Trophoblast cell (in vitro differentiated cells and primary cell): Measurements from ENCODE around the gene HOXA1.

ENCODE experiments used
- DNase-seq, 2 donors: peaks; one replicate each; pipeline ENCODE4 v3.0.0-alpha.2; 2016
- H2AFZ ChIP-seq: 2 replicates; pipeline ENCODE4 v1.6.1; 2013; ENCODE audit warnings: low read length, moderate library complexity, mild to moderate bottlenecking; ENCODE audit not compliant: insufficient read depth, poor library complexity
- H2AK5ac ChIP-seq: 2 replicates; pipeline ENCODE4 v1.6.1; 2013; ENCODE audit warnings: mild to moderate bottlenecking, low read length
- H2BK120ac ChIP-seq: 2 replicates; pipeline ENCODE4 v1.6.1; 2013; ENCODE audit warnings: low read length, mild to moderate bottlenecking, moderate library complexity; ENCODE audit not compliant: insufficient read depth, poor library complexity
- H2BK12ac ChIP-seq: 2 replicates; pipeline ENCODE4 v1.6.1; 2013; ENCODE audit warnings: mild to moderate bottlenecking, low read length, moderate library complexity
- H2BK5ac ChIP-seq: 2 replicates; pipeline ENCODE4 v1.6.1; 2013; ENCODE audit warnings: low read length, low read depth, moderate library complexity, mild to moderate bottlenecking; ENCODE audit not compliant: poor library complexity
- H3K14ac ChIP-seq: 2 replicates; pipeline ENCODE4 v1.6.1; 2013; ENCODE audit warnings: mild to moderate bottlenecking, low read length
- H3K18ac ChIP-seq: 2 replicates; pipeline ENCODE4 v1.6.1; 2013; ENCODE audit warnings: mild to moderate bottlenecking, low read length
- H3K23ac ChIP-seq: 2 replicates; pipeline ENCODE4 v1.6.1; 2013; ENCODE audit warnings: low read length
- H3K27ac ChIP-seq: 2 replicates; pipeline ENCODE4 v1.5.1; 2013; ENCODE audit warnings: low read depth, mild to moderate bottlenecking, inconsistent platforms, low read length, moderate library complexity
- H3K27me3 ChIP-seq: 2 replicates; pipeline ENCODE4 v1.6.1; 2013; ENCODE audit warnings: inconsistent platforms, mild to moderate bottlenecking, low read length, moderate library complexity; ENCODE audit not compliant: insufficient read depth
- H3K36me3 ChIP-seq, 2 experiments: 1 replicate in 1 of 2; 2 replicates in 1 of 2; pipeline ENCODE4 v1.6.1; 2013; ENCODE audit warnings: low read length in 2 of 2, mild to moderate bottlenecking in 2 of 2, moderate library complexity in 1 of 2; ENCODE audit not compliant: insufficient read depth in 2 of 2, control insufficient read depth in 1 of 2
- H3K4ac ChIP-seq: 2 replicates; pipeline ENCODE4 v1.6.1; 2013; ENCODE audit warnings: low read depth, mild to moderate bottlenecking, low read length, moderate library complexity
- H3K4me1 ChIP-seq, 2 experiments: 1 replicate in 1 of 2; 2 replicates in 1 of 2; pipeline ENCODE4 v1.6.1; 2013; ENCODE audit warnings: low read length in 2 of 2, mild to moderate bottlenecking in 2 of 2, moderate library complexity in 1 of 2; ENCODE audit not compliant: insufficient read depth in 2 of 2, control insufficient read depth in 1 of 2
- H3K4me2 ChIP-seq: 2 replicates; pipeline ENCODE4 v1.6.1; 2013; ENCODE audit warnings: inconsistent platforms, mild to moderate bottlenecking, low read length, moderate library complexity
- H3K4me3 ChIP-seq: 2 replicates; pipeline ENCODE4 v1.5.1; 2013; ENCODE audit warnings: mild to moderate bottlenecking, low read depth, low read length, inconsistent platforms
- H3K79me1 ChIP-seq: one replicate; pipeline ENCODE4 v1.6.1; 2013; ENCODE audit warnings: low read length
- H3K79me2 ChIP-seq: 2 replicates; pipeline ENCODE4 v1.6.1; 2013; ENCODE audit warnings: low read length, mild to moderate bottlenecking; ENCODE audit not compliant: control insufficient read depth, insufficient read depth, poor library complexity
- H3K9ac ChIP-seq: 2 replicates; pipeline ENCODE4 v1.6.1; 2013; ENCODE audit warnings: mild to moderate bottlenecking, low read length
- H3K9me3 ChIP-seq: 2 replicates; pipeline ENCODE4 v1.6.1; 2013; ENCODE audit warnings: low read depth, mild to moderate bottlenecking, control low read depth, inconsistent platforms, low read length; ENCODE audit not compliant: insufficient read depth
- H4K12ac ChIP-seq: 2 replicates; pipeline ENCODE4 v1.6.1; 2013; ENCODE audit warnings: low read depth, mild to moderate bottlenecking, low read length, moderate library complexity
- H4K8ac ChIP-seq: 2 replicates; pipeline ENCODE4 v1.6.1; 2013; ENCODE audit warnings: low read depth, mild to moderate bottlenecking, low read length, moderate library complexity
- H4K91ac ChIP-seq: one replicate; pipeline ENCODE4 v1.6.1; 2013; ENCODE audit warnings: low read depth, mild to moderate bottlenecking, low read length, moderate library complexity
- WGBS: extraction: QIAGEN DNeasy Blood & Tissue Kit; methylation state at CpG from one replicate; pipeline ENCODE4 v1.1.7; 2013; ENCODE audit warnings: missing lambda C conversion rate; ENCODE audit not compliant: insufficient read length, insufficient coverage; ENCODE audit errors: extremely low coverage; 5-methylcytosine and 5-hydroxymethylcytosine counted together

HOXA1 gene

DNA sequence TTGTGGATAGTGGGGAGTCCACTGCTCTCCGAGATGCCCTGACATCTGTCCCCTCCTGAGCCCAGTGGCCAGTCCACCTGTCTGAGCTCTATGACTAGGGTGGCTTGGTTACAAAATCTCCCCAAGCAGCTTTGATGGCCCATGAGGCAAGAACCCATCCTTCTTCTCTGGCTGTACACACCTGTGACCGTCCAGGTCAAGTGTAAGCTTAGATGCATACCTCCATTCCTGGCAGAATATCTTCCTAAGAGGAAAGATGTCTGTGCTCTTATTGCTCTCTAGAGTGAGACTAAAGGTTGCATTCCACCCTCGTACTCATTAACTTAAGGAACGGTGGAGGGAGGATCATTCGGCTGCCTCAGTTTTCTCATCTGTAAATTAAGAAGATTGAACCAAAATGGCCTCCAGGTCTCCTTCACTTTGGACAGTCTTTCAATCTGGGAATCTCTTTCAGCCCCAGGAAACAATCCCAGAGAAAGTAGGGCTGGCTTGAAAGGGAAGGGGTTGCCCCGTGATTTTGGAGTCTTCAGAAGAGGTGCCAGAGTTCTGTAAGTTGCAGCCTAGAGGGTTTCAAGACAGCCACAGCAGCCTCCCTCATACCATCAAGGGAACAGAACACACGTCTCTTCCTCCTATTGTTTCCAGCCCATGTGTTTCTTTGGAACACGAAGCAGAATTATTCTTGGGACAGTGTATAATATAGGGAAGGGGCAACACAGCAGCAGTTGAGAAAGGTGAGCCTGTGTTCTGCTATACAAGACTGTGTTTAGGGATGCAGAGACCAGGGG, 29.3 kb upstream of the HOXA1 start:
- no CpG with 5 or more reads among the region's 8 CpGs for WGBS
- H3K14ac ChIP-seq = no peak overlapping the region
- no peak overlapping the region for H4K91ac ChIP-seq
- H3K27me3 ChIP-seq = peaks cover 88% of the 10 kb centered on the region
- H3K27ac ChIP-seq = no peak overlapping the region
- H3K4ac ChIP-seq = no peak overlapping the region
- no peak overlapping the region for H4K12ac ChIP-seq
- no peak overlapping the region for H3K18ac ChIP-seq
- no peak overlapping the region for H3K9ac ChIP-seq
- H3K23ac ChIP-seq = no peak overlapping the region
- no peak overlapping the region for H2BK120ac ChIP-seq
- no peaks in the 10 kb centered on the region for H3K79me1 ChIP-seq
- H3K79me2 ChIP-seq = no peaks in the 10 kb centered on the region
- no peak overlapping the region for H2AFZ ChIP-seq
- no peak overlapping the region for H3K4me3 ChIP-seq
- H3K4me1 ChIP-seq = peaks cover 0 to under 1% of the 10 kb centered on the region in 2 experiments
- no peak overlapping the region for H2AK5ac ChIP-seq
- H2BK12ac ChIP-seq = no peak overlapping the region
- no peak overlapping the region for H4K8ac ChIP-seq
- no peak overlapping the region for H3K4me2 ChIP-seq
- DNase-seq = no peak
- H3K9me3 ChIP-seq = peaks cover 15% of the 10 kb centered on the region
- H2BK5ac ChIP-seq = no peak overlapping the region
- no peaks in the 10 kb centered on the region for H3K36me3 ChIP-seq

DNA sequence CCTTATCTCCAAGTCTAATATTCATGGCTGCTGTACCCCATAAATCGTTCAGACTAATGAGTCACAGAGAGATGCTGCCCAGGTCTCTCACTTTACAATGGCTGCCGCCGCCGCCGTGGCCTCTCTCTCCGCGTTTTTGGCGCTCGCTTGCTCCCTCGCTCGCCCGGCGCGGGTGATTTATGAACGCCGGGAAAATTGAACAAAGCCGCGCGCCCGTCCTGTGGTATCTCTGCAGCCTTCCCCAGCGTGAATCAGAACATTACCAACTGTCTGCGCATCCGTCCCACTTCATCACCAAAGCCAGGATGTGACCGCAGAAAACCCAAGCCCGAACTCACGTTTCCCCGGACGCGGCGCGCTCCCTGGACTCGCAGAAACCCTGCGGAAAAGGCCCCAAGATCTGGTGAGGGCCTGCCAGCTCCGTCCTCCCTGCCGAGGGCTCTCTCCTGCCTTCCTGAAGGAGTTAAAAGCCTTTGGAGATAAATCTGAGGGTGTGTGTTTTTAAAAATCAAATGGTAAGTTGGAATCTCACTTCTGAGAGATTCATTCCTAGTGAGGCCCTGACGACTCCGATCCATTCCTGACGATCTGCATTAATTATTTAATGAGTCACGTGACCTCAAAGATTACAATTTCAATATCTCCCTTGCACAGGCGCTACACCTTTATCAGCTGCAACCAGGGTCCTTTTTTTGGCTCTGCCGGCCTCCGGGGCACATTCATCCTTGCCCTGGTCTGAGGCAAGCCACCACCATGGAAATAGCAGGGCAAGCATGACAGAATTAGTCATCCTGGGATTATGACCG, 28.5 kb upstream of the HOXA1 start:
- no peaks in the 10 kb centered on the region for H3K36me3 ChIP-seq
- H2BK5ac ChIP-seq = no peak overlapping the region
- H3K14ac ChIP-seq = no peak overlapping the region
- H2AK5ac ChIP-seq = no peak overlapping the region
- no peak overlapping the region for H2BK120ac ChIP-seq
- peaks cover 88% of the 10 kb centered on the region for H3K27me3 ChIP-seq
- H3K4me1 ChIP-seq = no peaks in the 10 kb centered on the region
- H3K9ac ChIP-seq = no peak overlapping the region
- no peaks in the 10 kb centered on the region for H3K79me1 ChIP-seq
- no peak overlapping the region for H3K27ac ChIP-seq
- no peak overlapping the region for H3K4me3 ChIP-seq
- DNase-seq = no peak
- H3K23ac ChIP-seq = no peak overlapping the region
- H3K4ac ChIP-seq = no peak overlapping the region
- H2BK12ac ChIP-seq = no peak overlapping the region
- no peak overlapping the region for H4K12ac ChIP-seq
- H3K18ac ChIP-seq = no peak overlapping the region
- no peak overlapping the region for H3K4me2 ChIP-seq
- no peaks in the 10 kb centered on the region for H3K79me2 ChIP-seq
- no peak overlapping the region for H4K91ac ChIP-seq
- no CpG with 5 or more reads among the region's 43 CpGs for WGBS
- no peak overlapping the region for H2AFZ ChIP-seq
- peaks cover 14% of the 10 kb centered on the region for H3K9me3 ChIP-seq
- H4K8ac ChIP-seq = no peak overlapping the region

DNA sequence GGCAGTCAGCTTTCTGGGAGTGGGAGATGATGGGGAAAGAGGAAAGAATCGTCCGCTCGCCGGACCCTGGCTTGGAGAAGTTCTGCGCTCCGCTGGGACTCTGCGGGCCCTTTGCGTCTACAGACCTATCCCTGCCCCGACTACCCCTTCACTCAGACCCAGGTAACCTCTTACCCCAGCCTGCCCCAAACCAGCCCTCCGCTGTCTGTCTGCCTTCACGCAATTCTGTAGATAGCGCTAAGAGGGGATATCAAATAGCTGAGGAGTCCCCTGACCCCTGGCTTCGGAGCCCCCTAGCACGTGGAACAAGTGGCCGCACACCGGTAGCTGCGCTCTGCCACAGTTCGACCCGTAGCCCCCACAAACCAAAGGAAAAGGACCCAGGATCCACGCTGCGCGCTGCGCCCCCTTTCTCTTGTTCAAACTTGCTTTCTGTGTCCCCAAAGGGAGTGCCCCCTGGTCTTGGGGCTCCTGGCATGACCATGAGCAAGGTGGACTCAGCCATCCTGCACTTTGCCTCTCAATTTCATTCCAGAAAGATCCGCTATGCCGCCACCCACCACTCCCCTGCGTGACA, 27.8 kb upstream of the HOXA1 start:
- H3K79me2 ChIP-seq = no peaks in the 10 kb centered on the region
- no peak overlapping the region for H4K12ac ChIP-seq
- no peak overlapping the region for H2AK5ac ChIP-seq
- H4K91ac ChIP-seq = no peak overlapping the region
- no peaks in the 10 kb centered on the region for H3K36me3 ChIP-seq
- peaks cover 11% of the 10 kb centered on the region for H3K9me3 ChIP-seq
- H2BK120ac ChIP-seq = no peak overlapping the region
- no peak overlapping the region for H3K4ac ChIP-seq
- H3K14ac ChIP-seq = no peak overlapping the region
- no peak overlapping the region for H2BK5ac ChIP-seq
- H3K9ac ChIP-seq = no peak overlapping the region
- H2AFZ ChIP-seq = no peak overlapping the region
- no peak overlapping the region for H2BK12ac ChIP-seq
- WGBS = no CpG with 5 or more reads among the region's 26 CpGs
- no peak overlapping the region for H3K4me2 ChIP-seq
- H4K8ac ChIP-seq = no peak overlapping the region
- H3K27ac ChIP-seq = no peak overlapping the region
- no peaks in the 10 kb centered on the region for H3K79me1 ChIP-seq
- no peak for DNase-seq
- H3K23ac ChIP-seq = no peak overlapping the region
- no peak overlapping the region for H3K4me3 ChIP-seq
- H3K4me1 ChIP-seq = no peaks in the 10 kb centered on the region
- H3K27me3 ChIP-seq = peaks cover 86% of the 10 kb centered on the region
- H3K18ac ChIP-seq = no peak overlapping the region

DNA sequence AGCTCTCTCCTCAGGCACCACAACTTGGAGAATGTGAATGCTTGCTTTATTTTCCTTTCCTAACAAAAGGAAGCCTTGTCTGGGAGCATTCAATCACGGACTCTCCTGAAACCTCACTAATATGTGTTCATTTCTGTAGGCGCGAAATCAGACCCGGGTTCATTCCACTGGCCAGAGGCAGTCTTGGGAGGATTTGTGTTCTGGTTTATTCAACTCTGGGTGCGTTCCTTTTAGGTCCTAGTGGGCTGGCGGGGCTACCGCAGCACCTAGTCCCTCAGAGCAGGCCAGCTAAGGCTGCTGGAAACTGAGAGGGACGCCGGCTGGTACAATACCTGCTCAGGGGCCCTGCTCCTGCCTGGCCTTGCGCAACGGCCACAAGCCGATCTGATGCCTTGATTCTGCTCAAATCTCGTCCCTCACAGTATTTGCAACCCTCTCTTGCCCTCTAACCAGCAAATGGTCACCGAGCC, 27.2 kb upstream of the HOXA1 start:
- no peak for DNase-seq
- H2BK5ac ChIP-seq = no peak overlapping the region
- no peak overlapping the region for H2AK5ac ChIP-seq
- no peak overlapping the region for H2BK120ac ChIP-seq
- no peak overlapping the region for H3K4ac ChIP-seq
- H3K4me1 ChIP-seq = no peaks in the 10 kb centered on the region
- H3K27ac ChIP-seq = no peak overlapping the region
- no peak overlapping the region for H3K23ac ChIP-seq
- no CpG with 5 or more reads among the region's 14 CpGs for WGBS
- no peak overlapping the region for H4K91ac ChIP-seq
- H3K4me2 ChIP-seq = no peak overlapping the region
- no peaks in the 10 kb centered on the region for H3K36me3 ChIP-seq
- no peak overlapping the region for H3K14ac ChIP-seq
- H3K9ac ChIP-seq = no peak overlapping the region
- peaks cover 85% of the 10 kb centered on the region for H3K27me3 ChIP-seq
- H2BK12ac ChIP-seq = no peak overlapping the region
- H4K12ac ChIP-seq = no peak overlapping the region
- peaks cover 11% of the 10 kb centered on the region for H3K9me3 ChIP-seq
- no peak overlapping the region for H2AFZ ChIP-seq
- no peaks in the 10 kb centered on the region for H3K79me1 ChIP-seq
- no peak overlapping the region for H3K18ac ChIP-seq
- no peak overlapping the region for H4K8ac ChIP-seq
- H3K79me2 ChIP-seq = no peaks in the 10 kb centered on the region
- no peak overlapping the region for H3K4me3 ChIP-seq
